Sigmoid colon (tissue), 7 donors: ENCODE measurements around the gene TEX36. TPM values are rescaled to one million over a fixed set of nuclear protein-coding genes. Genes with fewer than 3 reads are reported as not detected.

Source experiments
- DNase-seq: peaks from one replicate; pipeline ENCODE4 v3.0.0-alpha.2; 2019
- H3K27ac ChIP-seq, 4 donors: fragments of 200-600 bp; sonication (generic); one replicate each; pipeline ENCODE4 v1.5.1; 2016 to 2019; ENCODE audit warnings: mild to moderate bottlenecking in 1 of 4
- H3K27me3 ChIP-seq, 3 donors: fragments of 200-600 bp; sonication (generic); one replicate each; pipeline ENCODE4 v1.5.1; 2019; ENCODE audit warnings: mild to moderate bottlenecking in 1 of 3
- H3K36me3 ChIP-seq, 4 donors: fragments of 200-600 bp; sonication (generic); one replicate each; pipeline ENCODE4 v1.5.1; 2016 to 2019
- H3K4me1 ChIP-seq, 4 donors: fragments of 200-600 bp; sonication (generic); one replicate each; pipeline ENCODE4 v1.5.1; 2017 to 2019
- H3K4me3 ChIP-seq, 4 donors: fragments of 200-600 bp; sonication (generic); one replicate each; pipeline ENCODE4 v1.5.1; 2017 to 2019; ENCODE audit warnings: mild to moderate bottlenecking in 2 of 4, moderate library complexity in 1 of 4
- H3K9me3 ChIP-seq, 4 donors: fragments of 200-600 bp in 3 of 4; sonication (generic) in 3 of 4; one replicate each; pipeline versions ENCODE4 v1.5.1 to v1.6.1; 2013 to 2019
- EP300 ChIP-seq, 4 donors: sonication (generic); formaldehyde crosslinking; IDR thresholded peaks; one replicate each; pipeline ENCODE4 v1.6.1; 2017; ENCODE audit warnings: antibody characterized with exemption in 4 of 4
- POLR2A ChIP-seq, 2 donors: fragments of 450-650 bp; IDR thresholded peaks; one replicate each; pipeline ENCODE4 v1.6.1; 2016; ENCODE audit warnings: antibody characterized with exemption in 2 of 2, mild to moderate bottlenecking in 2 of 2, moderate library complexity in 2 of 2
- POLR2AphosphoS5 ChIP-seq, 4 donors: sonication (generic); formaldehyde crosslinking; IDR thresholded peaks; one replicate each; pipeline ENCODE4 v1.6.1; 2017; ENCODE audit warnings: antibody characterized with exemption in 4 of 4
- WGBS, 2 donors: extraction: QIAGEN DNeasy Blood & Tissue Kit; methylation state at CpG; one replicate each; pipeline ENCODE4 v1.1.7; 2013; 5-methylcytosine and 5-hydroxymethylcytosine counted together
- intact Hi-C: fragments of 100-400 bp; cut with DNase I; formaldehyde crosslinking; loops from one replicate; pipeline ENCODE4 v1.15.1; 2023
- polyA plus RNA-seq, 3 donors: library from polyadenylated mRNA; stranded (reverse); fragments of 200-250 nt; gene quantifications; one replicate each; pipeline ENCODE4 v1.2.3, GENCODE V29; 2013
- total RNA-seq, 4 donors: library from RNA; depleted of rRNA; stranded (reverse); fragments of >200 nt; gene quantifications; one replicate each; pipeline ENCODE4 v1.1.0, GENCODE V29; 2016
- TF ChIP-seq, protein P1 (sequence below), 4 experiments: fragments of 450-650 bp in 3 of 4; fragments of 200-600 bp in 1 of 4; IDR thresholded peaks; one replicate each; pipeline ENCODE4 v1.5.1; 2016 to 2019; ENCODE audit warnings: antibody characterized with exemption in 4 of 4, mild to moderate bottlenecking in 3 of 4, moderate library complexity in 2 of 4
- donor health status: healthy with polysubstance abuse.
- donor health status: Bipolar disorder and iron deficiency.
- donor health status: healthy.

Gene TEX36
- total and polyA plus RNA-seq, 7 donors, result not detected

DNA sequence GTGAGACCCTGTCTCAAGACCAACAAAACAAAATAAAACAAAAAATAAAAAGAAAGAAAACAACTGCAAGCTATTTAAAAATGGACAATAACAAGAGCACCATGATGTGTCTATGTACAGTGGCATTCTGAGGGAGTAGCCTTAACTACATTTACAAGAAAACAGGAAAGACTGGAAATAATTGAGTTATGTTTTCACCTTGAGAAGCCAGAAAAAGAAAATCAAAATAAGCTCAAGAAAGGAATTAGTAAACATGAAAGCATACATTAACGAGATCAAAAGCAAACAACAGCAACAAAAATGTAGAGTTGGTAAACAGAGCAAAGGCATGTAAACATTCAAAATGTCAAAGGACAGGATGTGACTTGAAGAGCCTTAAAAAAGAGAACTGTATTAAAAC, 36.7 kb downstream of the TEX36 start:
- Histone ChIP-seq H3K27me3 (no peaks in the 10 kb centered on the region), H3K9me3 (peaks cover 0 to 7% (median 3%) of the 10 kb centered on the region in 4 donors), H3K4me3 (no peak overlapping the region), H3K4me1 (no peaks in the 10 kb centered on the region), H3K36me3 (no peaks in the 10 kb centered on the region), H3K27ac (no peak overlapping the region)
- 33 to 50% methylated on average over 1 of the region's 1 CpG for WGBS, 2 donors
- DNase-seq, result no peak
- intact Hi-C loops, result no loop called here
- TF ChIP-seq, protein P1, sequence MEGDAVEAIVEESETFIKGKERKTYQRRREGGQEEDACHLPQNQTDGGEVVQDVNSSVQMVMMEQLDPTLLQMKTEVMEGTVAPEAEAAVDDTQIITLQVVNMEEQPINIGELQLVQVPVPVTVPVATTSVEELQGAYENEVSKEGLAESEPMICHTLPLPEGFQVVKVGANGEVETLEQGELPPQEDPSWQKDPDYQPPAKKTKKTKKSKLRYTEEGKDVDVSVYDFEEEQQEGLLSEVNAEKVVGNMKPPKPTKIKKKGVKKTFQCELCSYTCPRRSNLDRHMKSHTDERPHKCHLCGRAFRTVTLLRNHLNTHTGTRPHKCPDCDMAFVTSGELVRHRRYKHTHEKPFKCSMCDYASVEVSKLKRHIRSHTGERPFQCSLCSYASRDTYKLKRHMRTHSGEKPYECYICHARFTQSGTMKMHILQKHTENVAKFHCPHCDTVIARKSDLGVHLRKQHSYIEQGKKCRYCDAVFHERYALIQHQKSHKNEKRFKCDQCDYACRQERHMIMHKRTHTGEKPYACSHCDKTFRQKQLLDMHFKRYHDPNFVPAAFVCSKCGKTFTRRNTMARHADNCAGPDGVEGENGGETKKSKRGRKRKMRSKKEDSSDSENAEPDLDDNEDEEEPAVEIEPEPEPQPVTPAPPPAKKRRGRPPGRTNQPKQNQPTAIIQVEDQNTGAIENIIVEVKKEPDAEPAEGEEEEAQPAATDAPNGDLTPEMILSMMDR (IDR thresholded peaks at IDR 0.05), result no peak
- TF ChIP-seq POLR2AphosphoS5 (IDR thresholded peaks at IDR 0.05) (no peak), POLR2A (IDR thresholded peaks at IDR 0.05) (no peak), EP300 (IDR thresholded peaks at IDR 0.05) (no peak)

DNA sequence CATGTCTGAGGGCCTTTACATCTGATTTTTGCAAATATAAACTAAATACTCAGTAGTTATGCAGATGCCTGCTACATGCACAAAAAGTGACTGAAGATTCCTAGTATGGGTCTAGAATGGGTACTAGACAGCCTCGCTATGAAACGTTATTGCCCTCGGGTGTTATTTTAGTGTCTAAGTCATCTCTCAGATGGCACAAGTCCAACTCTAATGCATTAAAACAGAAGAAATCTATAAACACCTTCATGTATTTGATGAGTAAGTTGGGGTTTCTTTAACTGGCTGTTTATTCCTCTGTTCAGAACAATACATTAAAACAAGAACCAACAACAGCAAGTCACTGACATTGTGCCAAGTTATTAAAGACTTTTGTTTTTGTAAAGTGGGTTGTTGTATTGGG, 41.6 kb downstream of the TEX36 start:
- intact Hi-C loops, result no loop called here
- no peaks in the 10 kb centered on the region for H3K9me3 ChIP-seq
- H3K27ac ChIP-seq, result no peak overlapping the region
- no peaks in the 10 kb centered on the region for H3K4me1 ChIP-seq
- no peak overlapping the region for H3K4me3 ChIP-seq
- DNase-seq, result no peak
- H3K27me3 ChIP-seq, result no peaks in the 10 kb centered on the region
- WGBS, 2 donors, result 27 to 73% methylated on average over 3 of the region's 3 CpGs
- TF ChIP-seq, protein P1 (IDR thresholded peaks at IDR 0.05), result no peak
- TF ChIP-seq EP300 (IDR thresholded peaks at IDR 0.05) (no peak), POLR2A (IDR thresholded peaks at IDR 0.05) (no peak), POLR2AphosphoS5 (IDR thresholded peaks at IDR 0.05) (no peak)
- no peaks in the 10 kb centered on the region for H3K36me3 ChIP-seq

DNA sequence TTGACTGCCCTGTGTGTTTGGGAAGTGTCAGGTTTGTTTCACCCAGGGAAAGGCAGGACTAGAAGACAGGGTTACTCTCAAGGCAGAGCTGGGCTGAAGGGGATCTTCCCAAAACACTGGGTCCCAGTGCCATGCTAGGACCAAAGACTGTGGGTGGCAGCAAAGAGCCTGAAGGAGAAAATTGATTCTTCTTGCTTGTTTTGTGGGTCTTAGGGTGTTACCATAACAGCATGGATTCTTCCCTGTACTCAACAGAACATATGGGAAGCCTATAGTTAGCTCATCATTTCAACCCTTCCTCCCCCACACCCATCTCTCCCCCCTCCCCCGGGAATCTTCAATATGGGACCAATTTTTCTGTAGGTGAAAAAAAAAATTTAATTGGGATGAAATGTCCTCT, 42.3 kb downstream of the TEX36 start:
- Histone ChIP-seq H3K36me3 (no peaks in the 10 kb centered on the region), H3K9me3 (no peaks in the 10 kb centered on the region), H3K27ac (no peak overlapping the region), H3K27me3 (no peaks in the 10 kb centered on the region), H3K4me3 (no peak overlapping the region), H3K4me1 (no peaks in the 10 kb centered on the region)
- WGBS, 2 donors, result 90 to 95% methylated on average over 1 of the region's 1 CpG
- DNase-seq, result no peak
- intact Hi-C loops, result no loop called here
- TF ChIP-seq POLR2AphosphoS5 (IDR thresholded peaks at IDR 0.05), result no peak
- TF ChIP-seq POLR2A (IDR thresholded peaks at IDR 0.05), result no peak
- TF ChIP-seq, protein P1 (IDR thresholded peaks at IDR 0.05), result no peak
- no peak for TF ChIP-seq EP300 (IDR thresholded peaks at IDR 0.05)

DNA sequence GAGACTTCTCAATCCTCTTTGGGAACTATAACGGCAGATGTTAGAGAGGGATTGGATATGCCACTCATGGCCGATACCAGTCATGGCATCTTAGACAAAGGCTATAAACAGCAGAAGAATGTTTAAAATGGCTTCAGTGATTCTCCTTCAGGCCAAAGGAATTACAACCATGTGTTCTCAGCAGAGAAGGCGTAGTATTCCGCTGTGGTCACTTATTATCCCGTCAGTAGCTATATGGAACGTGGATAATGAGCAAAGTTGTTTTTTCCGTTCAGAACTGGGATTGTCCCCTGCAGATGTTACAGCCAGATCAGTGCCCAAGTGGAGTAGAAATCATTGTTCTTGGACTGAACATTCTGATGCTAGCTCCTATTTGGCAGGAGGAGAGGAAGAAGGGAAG, 43.1 kb downstream of the TEX36 start:
- H3K27me3 ChIP-seq, result no peaks in the 10 kb centered on the region
- H3K4me3 ChIP-seq, result no peak overlapping the region
- intact Hi-C loops, result no loop called here
- H3K4me1 ChIP-seq, result no peaks in the 10 kb centered on the region
- TF ChIP-seq POLR2A (IDR thresholded peaks at IDR 0.05) (no peak), POLR2AphosphoS5 (IDR thresholded peaks at IDR 0.05) (no peak), EP300 (IDR thresholded peaks at IDR 0.05) (no peak)
- TF ChIP-seq, protein P1 (IDR thresholded peaks at IDR 0.05), result no peak
- H3K27ac ChIP-seq, result no peak overlapping the region
- H3K9me3 ChIP-seq, result no peaks in the 10 kb centered on the region
- WGBS, 2 donors, result 81 to 86% methylated on average over 7 of the region's 7 CpGs
- H3K36me3 ChIP-seq, result no peaks in the 10 kb centered on the region
- no peak for DNase-seq

DNA sequence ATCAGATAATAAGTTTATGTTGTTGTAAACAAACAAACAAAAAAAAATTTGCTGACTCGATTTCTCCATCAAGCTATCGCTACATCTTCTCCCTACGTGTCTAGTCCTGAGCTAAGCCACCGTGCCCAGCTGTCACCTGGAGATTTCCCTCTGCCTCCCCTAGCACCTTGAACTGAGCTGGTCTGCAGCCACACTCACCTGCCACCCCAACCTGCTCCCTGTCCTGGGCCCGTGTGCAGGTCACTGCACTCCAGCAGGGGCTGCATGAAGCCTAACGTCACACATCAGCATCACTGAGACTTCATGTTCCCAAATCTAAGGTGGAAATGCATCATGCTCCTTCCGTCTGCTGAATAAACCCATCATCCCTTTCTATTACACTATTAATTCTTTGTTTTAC, 44.4 kb downstream of the TEX36 start:
- intact Hi-C loops, result no loop called here
- no peak overlapping the region for H3K27ac ChIP-seq
- H3K4me1 ChIP-seq, result no peaks in the 10 kb centered on the region
- TF ChIP-seq EP300 (IDR thresholded peaks at IDR 0.05) (no peak), POLR2AphosphoS5 (IDR thresholded peaks at IDR 0.05) (no peak), POLR2A (IDR thresholded peaks at IDR 0.05) (no peak)
- TF ChIP-seq, protein P1 (IDR thresholded peaks at IDR 0.05), result no peak
- no peaks in the 10 kb centered on the region for H3K27me3 ChIP-seq
- no peak for DNase-seq
- H3K9me3 ChIP-seq, result no peaks in the 10 kb centered on the region
- H3K36me3 ChIP-seq, result no peaks in the 10 kb centered on the region
- no peak overlapping the region for H3K4me3 ChIP-seq
- 71 to 74% methylated on average over 7 of the region's 7 CpGs for WGBS, 2 donors
